ENCODE data around the gene OSBPL2. TPM values are rescaled to one million over a fixed set of nuclear protein-coding genes. Genes with fewer than 3 reads are reported as not detected.

The OSBPL2 gene
- total and polyA plus RNA-seq, 2 donors (not counting 1 experiment from before 2014, with no cell fraction given), result 13.3 to 27.9 TPM

- no peaks in the 10 kb centered on the region for H3K79me2 ChIP-seq (ENCODE audit: control insufficient read depth, insufficient read depth, low read length)
- peaks cover 36% of the 10 kb centered on the region for H3K36me3 ChIP-seq (ENCODE audit: control insufficient read depth, insufficient read depth, low read length)
These were observed 89.6 kb downstream of the OSBPL2 start for GRCh38 chr20:62327726-62328495.

GRCh38 chr20:62328684-62329388 is 90.5 kb downstream of the OSBPL2 start:
- peaks cover 38% of the 10 kb centered on the region for H3K36me3 ChIP-seq (ENCODE audit: control insufficient read depth, insufficient read depth, low read length)
- H2AFZ ChIP-seq (ENCODE audit: low read length), result no peak overlapping the region
- TF ChIP-seq EZH2 (IDR thresholded peaks at IDR 0.05; ENCODE audit: low read length, missing control alignments) (no peak), CTCF (conservative IDR thresholded peaks at IDR 0.05 in 1 of 2, IDR thresholded peaks at IDR 0.05 in 1 of 2; ENCODE audit: low read depth in 1 of 2, low read length in 2 of 2) (no peak)
- no peaks in the 10 kb centered on the region for H4K20me1 ChIP-seq (ENCODE audit: control insufficient read depth, extremely low read depth, insufficient read depth, low read length)
- no peak overlapping the region for H3K9ac ChIP-seq (ENCODE audit: insufficient read depth, low read length)
- H3K4me2 ChIP-seq (ENCODE audit: extremely low read depth, insufficient read depth, low read length), result no peak overlapping the region
- no peaks in the 10 kb centered on the region for H3K79me2 ChIP-seq (ENCODE audit: control insufficient read depth, insufficient read depth, low read length)
- H3K4me1 ChIP-seq (ENCODE audit: control insufficient read depth, extremely low read depth, insufficient read depth, low read length), result no peaks in the 10 kb centered on the region
- no peak overlapping the region for H3K27ac ChIP-seq (ENCODE audit: insufficient read depth, low read length)
- no peaks in the 10 kb centered on the region for H3K9me3 ChIP-seq (ENCODE audit: control insufficient read depth, insufficient read depth, low read depth, low read length)
- DNase-seq (ENCODE audit: low read depth in 2 of 2), result no peak
- H3K27me3 ChIP-seq (ENCODE audit: control insufficient read depth, insufficient read depth, low read length), result no peaks in the 10 kb centered on the region
- no peak overlapping the region for H3K4me3 ChIP-seq (replicated peaks in 1 of 4; ENCODE audit: control extremely low read depth in 1 of 4, insufficient read depth in 1 of 4, low read depth in 3 of 4, low read length in 4 of 4)

More at GRCh38 chr20:62327726-62328495, 89.6 kb downstream of the OSBPL2 start:
- no peak overlapping the region for H3K4me2 ChIP-seq (ENCODE audit: extremely low read depth, insufficient read depth, low read length)
- H3K27me3 ChIP-seq (ENCODE audit: control insufficient read depth, insufficient read depth, low read length), result no peaks in the 10 kb centered on the region
- TF ChIP-seq EZH2 (IDR thresholded peaks at IDR 0.05; ENCODE audit: low read length, missing control alignments) (no peak), CTCF (conservative IDR thresholded peaks at IDR 0.05 in 1 of 2, IDR thresholded peaks at IDR 0.05 in 1 of 2; ENCODE audit: low read depth in 1 of 2, low read length in 2 of 2) (no peak)
- H3K4me1 ChIP-seq (ENCODE audit: control insufficient read depth, extremely low read depth, insufficient read depth, low read length), result no peaks in the 10 kb centered on the region
- H3K27ac ChIP-seq (ENCODE audit: insufficient read depth, low read length), result no peak overlapping the region
- H3K9ac ChIP-seq (ENCODE audit: insufficient read depth, low read length), result no peak overlapping the region
- no peak overlapping the region for H3K4me3 ChIP-seq (replicated peaks in 1 of 4; ENCODE audit: control extremely low read depth in 1 of 4, insufficient read depth in 1 of 4, low read depth in 3 of 4, low read length in 4 of 4)
- no peak for DNase-seq (ENCODE audit: low read depth in 2 of 2)
- H3K9me3 ChIP-seq (ENCODE audit: control insufficient read depth, insufficient read depth, low read depth, low read length), result no peaks in the 10 kb centered on the region
- no peaks in the 10 kb centered on the region for H4K20me1 ChIP-seq (ENCODE audit: control insufficient read depth, extremely low read depth, insufficient read depth, low read length)
- H2AFZ ChIP-seq (ENCODE audit: low read length), result no peak overlapping the region
